HepG2 (cell line): Measurements from ENCODE around the gene TMEM53.

ENCODE experiments used
- RCOR2 ChIP-seq: IDR thresholded peaks from 2 replicates; pipeline ENCODE4 v1.6.1; 2016; ENCODE audit warnings: missing biosample characterization, missing genetic modification reagents
- TF ChIP-seq, protein P1 (sequence below): sonication (generic); formaldehyde crosslinking; IDR thresholded peaks from 2 replicates; pipeline ENCODE4 v1.5.0; 2020; ENCODE audit warnings: mild to moderate bottlenecking, missing genetic modification reagents, moderate library complexity
- TF ChIP-seq, protein P2 (sequence below): sonication (generic); formaldehyde crosslinking; IDR thresholded peaks from 2 replicates; pipeline ENCODE4 v1.8.0; 2022; ENCODE audit warnings: missing genetic modification reagents, mild to moderate bottlenecking, moderate library complexity, borderline replicate concordance

DNA sequence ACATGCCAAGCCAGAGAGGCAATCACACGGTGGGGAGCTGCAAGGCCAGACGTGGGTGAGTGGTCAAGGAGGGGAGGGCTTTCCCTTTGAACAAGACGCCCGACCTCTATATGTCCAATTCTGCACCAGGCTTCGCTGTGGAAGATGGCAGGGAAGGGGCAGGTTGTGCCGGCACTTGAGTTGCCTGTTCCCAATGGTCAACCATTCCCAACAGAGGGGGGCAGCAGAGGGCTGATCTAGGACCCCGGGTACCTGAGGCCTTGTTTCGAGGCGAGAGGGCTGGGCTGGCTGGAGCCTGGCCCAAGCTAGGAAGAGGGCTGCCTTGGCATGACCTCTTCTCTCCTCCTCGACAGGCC lies 64.9 kb downstream of the TMEM53 start:
- TF ChIP-seq RCOR2 (CRISPR knock-in tag) = no peak
- TF ChIP-seq, protein P1, sequence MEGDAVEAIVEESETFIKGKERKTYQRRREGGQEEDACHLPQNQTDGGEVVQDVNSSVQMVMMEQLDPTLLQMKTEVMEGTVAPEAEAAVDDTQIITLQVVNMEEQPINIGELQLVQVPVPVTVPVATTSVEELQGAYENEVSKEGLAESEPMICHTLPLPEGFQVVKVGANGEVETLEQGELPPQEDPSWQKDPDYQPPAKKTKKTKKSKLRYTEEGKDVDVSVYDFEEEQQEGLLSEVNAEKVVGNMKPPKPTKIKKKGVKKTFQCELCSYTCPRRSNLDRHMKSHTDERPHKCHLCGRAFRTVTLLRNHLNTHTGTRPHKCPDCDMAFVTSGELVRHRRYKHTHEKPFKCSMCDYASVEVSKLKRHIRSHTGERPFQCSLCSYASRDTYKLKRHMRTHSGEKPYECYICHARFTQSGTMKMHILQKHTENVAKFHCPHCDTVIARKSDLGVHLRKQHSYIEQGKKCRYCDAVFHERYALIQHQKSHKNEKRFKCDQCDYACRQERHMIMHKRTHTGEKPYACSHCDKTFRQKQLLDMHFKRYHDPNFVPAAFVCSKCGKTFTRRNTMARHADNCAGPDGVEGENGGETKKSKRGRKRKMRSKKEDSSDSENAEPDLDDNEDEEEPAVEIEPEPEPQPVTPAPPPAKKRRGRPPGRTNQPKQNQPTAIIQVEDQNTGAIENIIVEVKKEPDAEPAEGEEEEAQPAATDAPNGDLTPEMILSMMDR = peak; percentile 82
- TF ChIP-seq, protein P2, sequence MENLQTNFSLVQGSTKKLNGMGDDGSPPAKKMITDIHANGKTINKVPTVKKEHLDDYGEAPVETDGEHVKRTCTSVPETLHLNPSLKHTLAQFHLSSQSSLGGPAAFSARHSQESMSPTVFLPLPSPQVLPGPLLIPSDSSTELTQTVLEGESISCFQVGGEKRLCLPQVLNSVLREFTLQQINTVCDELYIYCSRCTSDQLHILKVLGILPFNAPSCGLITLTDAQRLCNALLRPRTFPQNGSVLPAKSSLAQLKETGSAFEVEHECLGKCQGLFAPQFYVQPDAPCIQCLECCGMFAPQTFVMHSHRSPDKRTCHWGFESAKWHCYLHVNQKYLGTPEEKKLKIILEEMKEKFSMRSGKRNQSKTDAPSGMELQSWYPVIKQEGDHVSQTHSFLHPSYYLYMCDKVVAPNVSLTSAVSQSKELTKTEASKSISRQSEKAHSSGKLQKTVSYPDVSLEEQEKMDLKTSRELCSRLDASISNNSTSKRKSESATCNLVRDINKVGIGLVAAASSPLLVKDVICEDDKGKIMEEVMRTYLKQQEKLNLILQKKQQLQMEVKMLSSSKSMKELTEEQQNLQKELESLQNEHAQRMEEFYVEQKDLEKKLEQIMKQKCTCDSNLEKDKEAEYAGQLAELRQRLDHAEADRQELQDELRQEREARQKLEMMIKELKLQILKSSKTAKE (CRISPR knock-in tag) = no peak
